ENCODE results near the gene GALK2. TPM values are rescaled to one million over a fixed set of nuclear protein-coding genes. Genes with fewer than 3 reads are reported as not detected.
A peak's percentile ranks its signal among the peaks of the same experiment; 100 is the strongest.

Gene GALK2
- total and polyA plus RNA-seq, 2 of the 8 experiments (the other 6 are each of a cell fraction or from before 2014, with no cell fraction given): 8.7 to 16.1 TPM

DNA sequence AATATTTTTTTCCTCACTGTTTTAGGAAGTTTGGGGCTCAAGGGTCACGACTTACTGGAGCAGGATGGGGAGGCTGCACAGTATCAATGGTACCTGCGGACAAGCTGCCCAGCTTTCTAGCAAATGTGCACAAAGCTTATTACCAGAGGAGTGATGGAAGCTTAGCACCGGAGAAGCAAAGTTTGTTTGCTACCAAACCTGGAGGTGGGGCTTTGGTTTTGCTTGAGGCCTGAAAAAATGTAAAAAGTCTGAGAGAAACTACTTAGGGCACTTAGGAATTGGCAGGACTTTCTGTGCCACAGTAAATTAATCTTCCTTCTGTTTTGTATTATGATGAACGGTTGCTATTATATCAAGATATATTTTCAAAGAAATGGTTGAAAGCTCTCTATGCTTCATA is 157.9 kb downstream of the GALK2 start:
- H2AFZ ChIP-seq (ENCODE audit: low read length): no peak overlapping the region
- CTCF ChIA-PET (ENCODE audit: partially characterized antibody): interaction anchor here (1.8 kb wide), 1 partner anchor 95 kb away, joined by 6 read pairs; the partner anchor contains the start of gene FGF7

More for the DNA sequence above, 157.9 kb downstream of the GALK2 start:
- 89% methylated on average over 4 of the region's 4 CpGs; no CpG with 5 or more reads in 1 of the 2 experiments for WGBS, 2 experiments (ENCODE audit: extremely low coverage in 1 of 2, insufficient coverage in 1 of 2, insufficient read length in 1 of 2, insufficient replicate concordance in 2 of 2, low coverage in 1 of 2, low lambda C conversion rate in 2 of 2, missing lambda C conversion rate in 1 of 2)
- Histone ChIP-seq H3K79me1 (ENCODE audit: low read depth, low read length) (no peaks in the 10 kb centered on the region), H3K14ac (ENCODE audit: insufficient read length) (no peak overlapping the region), H2BK120ac (replicated peaks; ENCODE audit: low read depth, low read length) (no peak overlapping the region), H3K36me3 (ENCODE audit: control insufficient read depth in 2 of 4, insufficient read depth in 4 of 4, low read length in 3 of 4) (no peaks in the 10 kb centered on the region), H2BK12ac (ENCODE audit: low read depth, low read length) (peak overlapping the region; percentile 91; the same call in 1 of the 2 replicates), H3K27ac (ENCODE audit: low read depth, low read length) (peak overlapping the region; percentile 31; the same call in 1 of the 2 replicates), H3K9ac (replicated peaks in 1 of 4; ENCODE audit: extremely low read depth in 1 of 4, low read depth in 3 of 4, low read length in 3 of 4) (no peak overlapping the region), H2AK5ac (ENCODE audit: low read depth, low read length) (peak overlapping the region; percentile 78; the same call in 1 of the 2 replicates), H4K91ac (replicated peaks; ENCODE audit: insufficient read length, low read length) (no peak overlapping the region), H2BK20ac (ENCODE audit: low read length) (0 out of 2 replicates have a peak overlapping the region, but pooled peaks have one; percentile 73), H3K9me3 (ENCODE audit: insufficient read depth in 2 of 2, low read depth in 1 of 2, low read length in 1 of 2) (no peaks in the 10 kb centered on the region), H2BK5ac (ENCODE audit: low read depth, low read length) (peak overlapping the region; percentile 86; the same call in 1 of the 2 replicates), H3K56ac (replicated peaks; ENCODE audit: insufficient read length, low read depth, low read length) (no peak overlapping the region), H3K23ac (ENCODE audit: insufficient read length) (no peak overlapping the region), H4K8ac (ENCODE audit: extremely low read depth, insufficient read depth, low read length) (no peak overlapping the region), H3K4me3 (ENCODE audit: extremely low read depth in 1 of 4, insufficient read depth in 2 of 4, low read depth in 3 of 4, low read length in 4 of 4) (no peak overlapping the region), H3K79me2 (ENCODE audit: control insufficient read depth in 1 of 2, insufficient read depth in 2 of 2, low read length in 2 of 2) (no peaks in the 10 kb centered on the region; a peak in 1 of 4 replicates), H3K4me2 (ENCODE audit: insufficient read depth in 1 of 2, low read depth in 2 of 2, low read length in 2 of 2) (no peak overlapping the region), H2BK15ac (ENCODE audit: low read length) (no peak overlapping the region; the same call in 1 of the 2 replicates), H4K20me1 (replicated peaks in 1 of 2; ENCODE audit: control insufficient read depth in 1 of 2, insufficient read depth in 2 of 2, low read length in 2 of 2) (no peaks in the 10 kb centered on the region), H3K4ac (replicated peaks; ENCODE audit: insufficient read length, low read depth, low read length) (no peak overlapping the region), H3K18ac (ENCODE audit: extremely low read depth, low read length) (peak overlapping the region; percentile 72; the same call in 1 of the 2 replicates), H3K27me3 (replicated peaks in 1 of 4; ENCODE audit: control insufficient read depth in 3 of 4, extremely low read depth in 1 of 4, insufficient read depth in 3 of 4, low read length in 3 of 4) (no peaks in the 10 kb centered on the region), H4K5ac (ENCODE audit: insufficient read length, low read depth, low read length) (peak overlapping the region; percentile 63), H3K23me2 (ENCODE audit: low read depth, low read length) (no peaks in the 10 kb centered on the region; the same call in 1 of the 2 replicates), H3K4me1 (replicated peaks in 1 of 4; ENCODE audit: control insufficient read depth in 3 of 4, insufficient read depth in 4 of 4, low read length in 3 of 4) (peaks cover 0 to 25% (median 12%) of the 10 kb centered on the region in 4 experiments; a peak in 5 of 7 replicates)
- POLR2A ChIA-PET (ENCODE audit: partially characterized antibody): interaction anchor here (0.7 to 2.5 kb wide), 3 partner anchors 11 to 13 kb away, joined by 3 to 12 read pairs (median 9); no protein-coding TSS in a partner anchor
- TF ChIP-seq NRF1 (IDR thresholded peaks at IDR 0.05; ENCODE audit: low read depth, low read length) (no peak), PHF8 (conservative IDR thresholded peaks at IDR 0.05; ENCODE audit: low read depth, low read length) (no peak), FOSL1 (IDR thresholded peaks at IDR 0.05; ENCODE audit: insufficient read depth, low read depth, low read length) (no peak), SP1 (IDR thresholded peaks at IDR 0.05; ENCODE audit: low read depth, low read length) (no peak), JUND (IDR thresholded peaks at IDR 0.05; ENCODE audit: low read length) (no peak), CBX8 (IDR thresholded peaks at IDR 0.05; ENCODE audit: borderline replicate concordance, low read depth, low read length) (no peak), USF2 (IDR thresholded peaks at IDR 0.05; ENCODE audit: low read length) (no peak), HDAC6 (IDR thresholded peaks at IDR 0.05; ENCODE audit: low read depth, low read length) (no peak), BRCA1 (IDR thresholded peaks at IDR 0.05; ENCODE audit: low read depth, low read length) (no peak), POLR2AphosphoS5 (IDR thresholded peaks at IDR 0.05; ENCODE audit: low read depth, low read length) (no peak), HDAC2 (IDR thresholded peaks at IDR 0.05; ENCODE audit: borderline replicate concordance in 1 of 2, low read depth in 2 of 2, low read length in 2 of 2) (no peak)
- TF ChIP-seq, protein P1, sequence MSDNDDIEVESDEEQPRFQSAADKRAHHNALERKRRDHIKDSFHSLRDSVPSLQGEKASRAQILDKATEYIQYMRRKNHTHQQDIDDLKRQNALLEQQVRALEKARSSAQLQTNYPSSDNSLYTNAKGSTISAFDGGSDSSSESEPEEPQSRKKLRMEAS (IDR thresholded peaks at IDR 0.05): no peak
- FAIRE-seq: no peak
- DNase-seq (ENCODE audit: low read depth in 1 of 2, low spot score in 2 of 2): no peak

Data from H1 (cell line).